HG03175 (cell line): ENCODE results near the gene BCAS3.

Experiments used
- ATAC-seq: cut with Tn5 transposase; IDR thresholded peaks from one replicate; pipeline ENCODE4 v1.9.1; 2021; ENCODE audit warnings: mild to moderate bottlenecking, moderate library complexity; ENCODE audit not compliant: unreplicated experiment

Gene BCAS3

GRCh38 chr17:61397086-61397842 is 719.6 kb downstream of the BCAS3 start:
- no peak for ATAC-seq

GRCh38 chr17:61398721-61399130 is 721.1 kb downstream of the BCAS3 start:
- no peak for ATAC-seq

- ATAC-seq, result no peak
Observed at GRCh38 chr17:61399131-61400065, 721.7 kb downstream of the BCAS3 start, which contains the start of gene TBX2. Gene TBX2, plus strand, starts transcription at chr17:61399843. Its CDS starts 334 bp downstream, at chr17:61400177.

- no peak for ATAC-seq
Observed at GRCh38 chr17:61400066-61400716, 722.5 kb downstream of the BCAS3 start.

GRCh38 chr17:61400717-61401388 is 723.2 kb downstream of the BCAS3 start:
- no peak for ATAC-seq

- no peak for ATAC-seq
Observed at GRCh38 chr17:61401389-61402072, 723.9 kb downstream of the BCAS3 start.

- no peak for ATAC-seq
Observed at GRCh38 chr17:61402073-61402541, 724.5 kb downstream of the BCAS3 start.

- ATAC-seq, result no peak
Observed at GRCh38 chr17:61402978-61403800, 725.5 kb downstream of the BCAS3 start.

- ATAC-seq, result no peak
Observed at GRCh38 chr17:61403801-61404662, 726.4 kb downstream of the BCAS3 start.

- ATAC-seq, result no peak
Observed at GRCh38 chr17:61404663-61404912, 726.9 kb downstream of the BCAS3 start.

- no peak for ATAC-seq
Observed at GRCh38 chr17:61404913-61405685, 727.4 kb downstream of the BCAS3 start.

GRCh38 chr17:61405686-61406536 is 728.3 kb downstream of the BCAS3 start:
- ATAC-seq, result no peak

- ATAC-seq, result no peak
Observed at GRCh38 chr17:61406537-61406845, 728.8 kb downstream of the BCAS3 start.

- no peak for ATAC-seq
Observed at GRCh38 chr17:61406971-61407911, 729.6 kb downstream of the BCAS3 start.

- no peak for ATAC-seq
Observed at GRCh38 chr17:61408151-61409041, 730.7 kb downstream of the BCAS3 start.
